Sigmoid colon (tissue), 7 donors: ENCODE measurements around the gene KRT80. TPM values are rescaled to one million over a fixed set of nuclear protein-coding genes. Genes with fewer than 3 reads are reported as not detected.

Experiments used
- DNase-seq: peaks from one replicate; pipeline ENCODE4 v3.0.0-alpha.2; 2019
- H3K27ac ChIP-seq, 4 donors: fragments of 200-600 bp; sonication (generic); one replicate each; pipeline ENCODE4 v1.5.1; 2016 to 2019; ENCODE audit warnings: mild to moderate bottlenecking in 1 of 4
- H3K27me3 ChIP-seq, 3 donors: fragments of 200-600 bp; sonication (generic); one replicate each; pipeline ENCODE4 v1.5.1; 2019; ENCODE audit warnings: mild to moderate bottlenecking in 1 of 3
- H3K36me3 ChIP-seq, 4 donors: fragments of 200-600 bp; sonication (generic); one replicate each; pipeline ENCODE4 v1.5.1; 2016 to 2019
- H3K4me1 ChIP-seq, 4 donors: fragments of 200-600 bp; sonication (generic); one replicate each; pipeline ENCODE4 v1.5.1; 2017 to 2019
- H3K4me3 ChIP-seq, 4 donors: fragments of 200-600 bp; sonication (generic); one replicate each; pipeline ENCODE4 v1.5.1; 2017 to 2019; ENCODE audit warnings: mild to moderate bottlenecking in 2 of 4, moderate library complexity in 1 of 4
- H3K9me3 ChIP-seq, 4 donors: fragments of 200-600 bp in 3 of 4; sonication (generic) in 3 of 4; one replicate each; pipeline versions ENCODE4 v1.5.1 to v1.6.1; 2013 to 2019
- EP300 ChIP-seq, 4 donors: sonication (generic); formaldehyde crosslinking; IDR thresholded peaks; one replicate each; pipeline ENCODE4 v1.6.1; 2017; ENCODE audit warnings: antibody characterized with exemption in 4 of 4
- POLR2A ChIP-seq, 2 donors: fragments of 450-650 bp; IDR thresholded peaks; one replicate each; pipeline ENCODE4 v1.6.1; 2016; ENCODE audit warnings: antibody characterized with exemption in 2 of 2, mild to moderate bottlenecking in 2 of 2, moderate library complexity in 2 of 2
- POLR2AphosphoS5 ChIP-seq, 4 donors: sonication (generic); formaldehyde crosslinking; IDR thresholded peaks; one replicate each; pipeline ENCODE4 v1.6.1; 2017; ENCODE audit warnings: antibody characterized with exemption in 4 of 4
- WGBS, 2 donors: extraction: QIAGEN DNeasy Blood & Tissue Kit; methylation state at CpG; one replicate each; pipeline ENCODE4 v1.1.7; 2013; 5-methylcytosine and 5-hydroxymethylcytosine counted together
- intact Hi-C: fragments of 100-400 bp; cut with DNase I; formaldehyde crosslinking; loops from one replicate; pipeline ENCODE4 v1.15.1; 2023
- polyA plus RNA-seq, 3 donors: library from polyadenylated mRNA; stranded (reverse); fragments of 200-250 nt; gene quantifications; one replicate each; pipeline ENCODE4 v1.2.3, GENCODE V29; 2013
- total RNA-seq, 4 donors: library from RNA; depleted of rRNA; stranded (reverse); fragments of >200 nt; gene quantifications; one replicate each; pipeline ENCODE4 v1.1.0, GENCODE V29; 2016
- TF ChIP-seq, protein P1 (sequence below), 4 experiments: fragments of 450-650 bp in 3 of 4; fragments of 200-600 bp in 1 of 4; IDR thresholded peaks; one replicate each; pipeline ENCODE4 v1.5.1; 2016 to 2019; ENCODE audit warnings: antibody characterized with exemption in 4 of 4, mild to moderate bottlenecking in 3 of 4, moderate library complexity in 2 of 4
- donor health status: healthy with polysubstance abuse.
- donor health status: Bipolar disorder and iron deficiency.
- donor health status: healthy.

Gene KRT80
- total and polyA plus RNA-seq, 7 donors = under 0.01 to 0.34 TPM; not detected in 5

DNA sequence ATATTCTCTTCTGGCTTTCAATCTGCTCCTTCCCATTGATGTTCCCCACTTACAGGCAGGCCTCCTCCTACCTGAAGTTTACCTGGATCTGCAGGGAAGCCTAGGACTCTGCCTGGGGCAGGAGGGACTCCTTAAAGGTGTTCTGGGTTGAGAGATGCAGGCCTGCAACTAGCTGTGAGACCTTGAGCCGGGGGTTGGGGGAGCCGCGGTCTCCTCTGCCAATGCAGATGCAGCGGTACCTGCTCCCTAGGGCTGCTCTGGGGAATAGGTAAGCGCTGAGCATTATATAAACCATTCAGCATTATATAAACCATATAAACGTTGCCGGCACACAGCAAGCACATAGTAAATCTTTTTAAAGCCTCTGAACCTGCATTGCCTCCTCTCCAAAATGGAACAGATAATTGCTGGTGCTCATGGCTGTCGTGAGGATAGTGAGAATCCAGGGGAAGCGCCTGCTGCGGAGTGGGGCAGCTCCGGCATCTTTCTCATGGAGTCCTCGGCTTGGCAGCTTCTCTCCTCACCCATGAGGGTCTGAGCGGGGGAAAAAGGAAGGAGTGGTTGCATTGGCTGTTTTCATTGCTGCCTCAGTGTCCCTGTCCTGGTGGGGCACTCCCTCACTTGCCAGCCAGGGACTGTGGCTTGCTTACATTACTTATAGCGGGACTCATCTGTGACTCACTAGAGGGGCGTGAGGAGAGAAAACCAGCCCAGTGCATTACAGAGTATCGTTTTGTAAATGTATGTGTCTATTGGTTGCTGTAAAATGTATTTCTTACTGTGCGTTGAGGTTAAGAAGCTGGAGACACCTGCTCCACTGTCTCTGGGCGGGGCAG lies 12.5 kb upstream of the KRT80 start:
- Histone ChIP-seq H3K4me1 (peaks cover 0 to 30% (median 5%) of the 10 kb centered on the region in 4 donors), H3K4me3 (no peak overlapping the region), H3K9me3 (no peaks in the 10 kb centered on the region), H3K27me3 (no peaks in the 10 kb centered on the region), H3K27ac (no peak overlapping the region), H3K36me3 (no peaks in the 10 kb centered on the region)
- DNase-seq = peak; percentile 47
- intact Hi-C loops = no loop called here
- TF ChIP-seq EP300 (IDR thresholded peaks at IDR 0.05) (no peak), POLR2A (IDR thresholded peaks at IDR 0.05) (no peak), POLR2AphosphoS5 (IDR thresholded peaks at IDR 0.05) (no peak)
- TF ChIP-seq, protein P1, sequence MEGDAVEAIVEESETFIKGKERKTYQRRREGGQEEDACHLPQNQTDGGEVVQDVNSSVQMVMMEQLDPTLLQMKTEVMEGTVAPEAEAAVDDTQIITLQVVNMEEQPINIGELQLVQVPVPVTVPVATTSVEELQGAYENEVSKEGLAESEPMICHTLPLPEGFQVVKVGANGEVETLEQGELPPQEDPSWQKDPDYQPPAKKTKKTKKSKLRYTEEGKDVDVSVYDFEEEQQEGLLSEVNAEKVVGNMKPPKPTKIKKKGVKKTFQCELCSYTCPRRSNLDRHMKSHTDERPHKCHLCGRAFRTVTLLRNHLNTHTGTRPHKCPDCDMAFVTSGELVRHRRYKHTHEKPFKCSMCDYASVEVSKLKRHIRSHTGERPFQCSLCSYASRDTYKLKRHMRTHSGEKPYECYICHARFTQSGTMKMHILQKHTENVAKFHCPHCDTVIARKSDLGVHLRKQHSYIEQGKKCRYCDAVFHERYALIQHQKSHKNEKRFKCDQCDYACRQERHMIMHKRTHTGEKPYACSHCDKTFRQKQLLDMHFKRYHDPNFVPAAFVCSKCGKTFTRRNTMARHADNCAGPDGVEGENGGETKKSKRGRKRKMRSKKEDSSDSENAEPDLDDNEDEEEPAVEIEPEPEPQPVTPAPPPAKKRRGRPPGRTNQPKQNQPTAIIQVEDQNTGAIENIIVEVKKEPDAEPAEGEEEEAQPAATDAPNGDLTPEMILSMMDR (IDR thresholded peaks at IDR 0.05) = no peak
- WGBS, 2 donors = 80 to 82% methylated on average over 18 of the region's 18 CpGs

DNA sequence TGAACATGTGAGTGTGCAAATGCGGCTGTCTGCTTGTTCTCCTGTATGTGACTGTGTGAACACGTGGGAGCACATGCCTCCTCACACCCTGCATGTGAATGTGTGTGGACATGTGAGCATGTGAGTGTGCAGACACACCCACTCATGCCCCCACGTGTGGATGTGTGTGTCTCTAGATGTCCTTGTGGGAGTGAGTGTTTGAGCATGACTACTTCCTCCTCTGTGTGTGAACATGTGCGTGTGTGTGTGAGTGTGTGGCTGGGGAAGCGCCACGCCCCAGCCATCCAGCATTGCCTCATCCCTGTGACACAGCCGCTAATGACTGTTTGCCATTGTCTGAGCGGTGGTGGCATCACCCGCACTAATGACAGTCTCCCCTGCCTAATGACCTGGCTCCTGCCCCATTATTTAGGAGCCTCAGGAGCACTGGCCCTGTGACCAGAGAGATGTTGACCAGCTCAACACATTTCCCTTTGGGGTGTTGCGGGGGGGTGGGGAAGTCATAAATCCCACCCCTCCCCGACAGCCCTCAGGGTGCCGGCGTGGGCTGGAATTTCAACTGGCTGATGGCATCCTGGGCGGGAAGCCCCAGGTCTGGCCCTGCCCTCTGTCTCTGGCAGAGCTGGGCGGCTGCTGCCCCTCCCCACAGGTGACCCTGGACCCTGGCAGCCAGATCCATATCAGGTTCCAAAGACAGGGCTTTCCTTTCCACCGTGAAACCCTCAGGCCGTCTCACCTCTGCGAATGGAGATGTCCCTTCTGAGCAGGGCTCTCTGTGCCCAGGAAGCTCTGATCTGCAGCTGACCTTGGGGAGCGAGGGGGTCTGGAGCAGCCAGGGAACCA lies 11.5 kb upstream of the KRT80 start:
- peak overlapping the region in 1 of 4 donors; percentile 8 for H3K27ac ChIP-seq
- H3K4me1 ChIP-seq = peaks cover 0 to 28% (median 5%) of the 10 kb centered on the region in 4 donors
- H3K4me3 ChIP-seq = no peak overlapping the region
- DNase-seq = peak; percentile 75
- H3K9me3 ChIP-seq = no peaks in the 10 kb centered on the region
- H3K36me3 ChIP-seq = no peaks in the 10 kb centered on the region
- intact Hi-C loops = no loop called here
- TF ChIP-seq POLR2A (IDR thresholded peaks at IDR 0.05) = no peak
- TF ChIP-seq POLR2AphosphoS5 (IDR thresholded peaks at IDR 0.05) = peak in 1 of 4 donors; percentile 68
- no peaks in the 10 kb centered on the region for H3K27me3 ChIP-seq
- WGBS, 2 donors = 17 to 38% methylated on average over 19 of the region's 19 CpGs

DNA sequence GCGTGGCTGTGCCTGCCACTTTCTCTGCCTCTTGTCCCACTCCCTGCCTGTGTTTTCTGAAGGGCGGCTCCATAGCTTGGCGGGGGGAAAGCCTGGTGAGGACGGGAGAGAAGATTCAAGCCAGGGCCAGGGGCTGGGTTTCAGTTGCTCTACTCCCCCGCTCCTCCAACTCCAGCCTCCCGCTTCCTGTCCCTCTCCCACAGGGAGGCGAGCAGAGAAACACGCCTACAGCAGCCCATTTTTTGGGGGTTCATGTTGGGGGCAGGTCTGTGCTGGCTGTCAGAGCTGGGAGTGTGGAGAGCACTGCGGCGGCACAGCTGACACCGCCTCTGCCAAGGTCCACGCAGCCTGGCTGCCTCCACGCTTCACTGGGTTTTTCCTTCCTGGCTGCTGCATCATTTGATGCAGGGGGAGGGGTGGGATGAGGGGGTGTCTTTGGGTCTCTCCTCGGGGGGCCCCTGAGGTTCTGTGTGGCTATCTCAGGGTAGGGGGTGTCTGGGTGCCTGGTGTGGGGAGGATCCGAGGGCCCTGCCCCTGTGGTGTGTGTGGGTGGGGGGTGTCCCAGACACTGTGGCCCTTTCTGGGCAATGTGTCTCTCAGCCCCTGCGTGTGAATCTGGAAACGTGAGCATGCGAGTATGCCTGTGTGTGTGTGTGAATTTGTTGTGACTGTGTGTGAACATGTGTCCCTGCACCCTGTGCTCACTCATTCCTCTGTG lies 10.7 kb upstream of the KRT80 start:
- 52 to 64% methylated on average over 18 of the region's 18 CpGs for WGBS, 2 donors
- peak; percentile 58 for DNase-seq
- Histone ChIP-seq H3K36me3 (no peaks in the 10 kb centered on the region), H3K4me3 (no peak overlapping the region), H3K9me3 (no peaks in the 10 kb centered on the region), H3K4me1 (peaks cover 0 to 20% (median 2%) of the 10 kb centered on the region in 4 donors), H3K27ac (no peak overlapping the region), H3K27me3 (no peaks in the 10 kb centered on the region)
- TF ChIP-seq POLR2A (IDR thresholded peaks at IDR 0.05) (no peak), EP300 (IDR thresholded peaks at IDR 0.05) (no peak), POLR2AphosphoS5 (IDR thresholded peaks at IDR 0.05) (no peak)
- TF ChIP-seq, protein P1 (IDR thresholded peaks at IDR 0.05) = no peak
- intact Hi-C loops = no loop called here

DNA sequence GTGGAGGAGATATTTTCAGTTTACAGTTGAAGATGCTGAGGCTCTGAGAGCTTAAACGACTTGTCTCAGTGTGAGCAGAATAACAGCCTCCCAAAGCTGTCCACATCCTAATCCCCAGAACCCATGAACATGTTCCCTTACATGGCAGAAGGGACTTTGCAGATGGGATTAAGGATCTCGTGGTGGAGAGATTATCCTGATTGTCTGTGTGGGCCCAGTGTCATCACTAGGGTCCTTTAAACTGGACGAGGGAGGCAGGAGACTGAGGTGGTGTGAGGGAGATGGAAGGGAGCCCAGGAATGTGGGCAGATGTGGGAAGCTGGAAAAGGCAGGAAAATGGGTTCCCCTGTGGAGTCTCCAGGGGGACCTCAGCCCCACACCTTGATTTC lies 9.6 kb upstream of the KRT80 start:
- TF ChIP-seq POLR2AphosphoS5 (IDR thresholded peaks at IDR 0.05) = no peak
- 50 to 67% methylated on average over 3 of the region's 3 CpGs for WGBS, 2 donors

DNA sequence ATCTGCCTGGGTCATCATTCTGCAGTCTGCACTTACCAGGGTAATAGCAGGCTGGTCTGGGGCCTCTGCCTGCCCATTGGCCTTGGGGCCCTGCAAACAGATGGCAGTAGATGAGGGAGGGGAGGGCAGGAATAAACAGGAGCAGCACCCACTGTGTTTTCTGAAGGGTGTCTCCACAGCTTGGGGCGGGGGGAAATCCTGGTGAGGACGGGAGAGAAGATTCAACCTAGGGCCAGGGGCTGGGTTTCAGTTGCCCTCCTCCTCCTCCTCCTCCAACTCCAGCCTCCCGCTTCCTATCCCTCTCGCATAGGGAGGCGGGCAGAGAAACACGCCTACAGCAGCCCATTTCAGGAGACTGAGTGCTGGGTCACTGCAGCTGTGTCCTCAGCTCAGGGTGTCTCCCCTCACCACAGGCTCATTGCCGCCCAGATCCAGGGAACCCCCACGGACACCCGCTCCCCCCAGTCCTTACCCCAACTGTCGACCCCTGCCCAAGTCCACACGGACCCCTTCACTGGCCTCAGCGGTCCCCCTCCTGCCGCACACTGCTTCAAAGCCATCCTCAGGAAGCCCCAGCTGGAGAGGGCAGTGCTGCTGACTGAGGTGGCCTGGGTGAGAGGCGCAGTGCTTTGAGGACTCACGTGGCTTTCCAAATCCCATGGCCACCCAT lies 9.1 kb upstream of the KRT80 start:
- Histone ChIP-seq H3K4me3 (no peak overlapping the region), H3K27ac (no peak overlapping the region), H3K4me1 (peaks cover 0 to 18% (median 2%) of the 10 kb centered on the region in 4 donors), H3K36me3 (no peaks in the 10 kb centered on the region), H3K27me3 (no peaks in the 10 kb centered on the region), H3K9me3 (no peaks in the 10 kb centered on the region)
- WGBS, 2 donors = 86% methylated on average over 15 of the region's 15 CpGs
- intact Hi-C loops = no loop called here
- no peak for DNase-seq
- TF ChIP-seq, protein P1 (IDR thresholded peaks at IDR 0.05) = no peak
- TF ChIP-seq EP300 (IDR thresholded peaks at IDR 0.05) (no peak), POLR2A (IDR thresholded peaks at IDR 0.05) (no peak), POLR2AphosphoS5 (IDR thresholded peaks at IDR 0.05) (no peak)

More for the DNA sequence above, 9.6 kb upstream of the KRT80 start:
- Histone ChIP-seq H3K9me3 (no peaks in the 10 kb centered on the region), H3K27me3 (no peaks in the 10 kb centered on the region), H3K36me3 (no peaks in the 10 kb centered on the region), H3K27ac (no peak overlapping the region), H3K4me3 (no peak overlapping the region), H3K4me1 (peaks cover 0 to 18% (median 2%) of the 10 kb centered on the region in 4 donors)
- intact Hi-C loops = no loop called here
- DNase-seq = no peak
